Anterior cingulate cortex (tissue), 58 donors: ENCODE data around the gene UMOD.

Experiments used
- DNase-seq, 58 donors: peaks; one replicate each; lab custom pipeline; 2025; lab: John Stamatoyannopoulos, UW

The UMOD gene

GRCh38 chr16:20307240-20307671 lies 45.3 kb downstream of the UMOD start:
- DNase-seq: no peak

- no peak for DNase-seq
Observed at GRCh38 chr16:20306401-20306800, 46.1 kb downstream of the UMOD start.

DNA sequence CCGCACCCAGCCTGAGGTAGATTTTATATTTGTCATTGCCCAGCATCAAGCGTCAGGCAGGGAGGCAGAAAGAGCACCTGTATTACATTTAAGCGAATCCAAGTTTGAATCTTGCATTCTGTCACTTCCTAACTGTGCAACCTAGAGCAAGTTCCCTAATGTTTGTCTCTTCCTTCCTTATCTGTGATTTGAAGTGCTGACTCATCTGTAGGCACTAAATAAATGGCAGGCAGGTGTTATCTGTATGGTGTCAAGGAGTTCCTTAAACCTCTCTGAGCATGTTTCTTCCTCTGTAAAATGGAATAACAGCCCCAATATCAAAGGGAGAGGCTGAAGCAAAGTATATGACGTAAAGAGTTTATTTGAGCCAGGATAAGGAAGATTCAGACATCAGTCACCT lies 49.5 kb downstream of the UMOD start:
- no peak for DNase-seq

DNA sequence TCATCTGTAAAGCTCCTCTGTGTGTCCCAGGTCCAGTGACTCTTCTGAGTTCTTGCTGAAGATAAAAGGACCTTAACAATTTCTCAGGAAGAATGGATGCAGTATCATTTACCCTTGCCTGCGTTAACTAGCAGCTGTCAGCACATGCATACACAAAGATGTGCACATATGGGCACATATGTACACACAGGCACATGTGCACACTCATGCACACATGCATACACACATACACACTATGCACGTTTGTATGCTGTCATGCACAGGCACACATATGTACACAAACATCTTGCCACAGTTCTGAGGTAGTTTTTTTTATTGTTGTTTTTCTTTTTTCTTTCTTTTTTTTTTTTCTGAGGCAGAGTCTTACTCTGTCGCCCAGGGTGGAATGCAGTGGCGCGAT lies 50.1 kb downstream of the UMOD start:
- DNase-seq: no peak

- DNase-seq: no peak
Observed at GRCh38 chr16:20301840-20302239, 50.7 kb downstream of the UMOD start.

DNA sequence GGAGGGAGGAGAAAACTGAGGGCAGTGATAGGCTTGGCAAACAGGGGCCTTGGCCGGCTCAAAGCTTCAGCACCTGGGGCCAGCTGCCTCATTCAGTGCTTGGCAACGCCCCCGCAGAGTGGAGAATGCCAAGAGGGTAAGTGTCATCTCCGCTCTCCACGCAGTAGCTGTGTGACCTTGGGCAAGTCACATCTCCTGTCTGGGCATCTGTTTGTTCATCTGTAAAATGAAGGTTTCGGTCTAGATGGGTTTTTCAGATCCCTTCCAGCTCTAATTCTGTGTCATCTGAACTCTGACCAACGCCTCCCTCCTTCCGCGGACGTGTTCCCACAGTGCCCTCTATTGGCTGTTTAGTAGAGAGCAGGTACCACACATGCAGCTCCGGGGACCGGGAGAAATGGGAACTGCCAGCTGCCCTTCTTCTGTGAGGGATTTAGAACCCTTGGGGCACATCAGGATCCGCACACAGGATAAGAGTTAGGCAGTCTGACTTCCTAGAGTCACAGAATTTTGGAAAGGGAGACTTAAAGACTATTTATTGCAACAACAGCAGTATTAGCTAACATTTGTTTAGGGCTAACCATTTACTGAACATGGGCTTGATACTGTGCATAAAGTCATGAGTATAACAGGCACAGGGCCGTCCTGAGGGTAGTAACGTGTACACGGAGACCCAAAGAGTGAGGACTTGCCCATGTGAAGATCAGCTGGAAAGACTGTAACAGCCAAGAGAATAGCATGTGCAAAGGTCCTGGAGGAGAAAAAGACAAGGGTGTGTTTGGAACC lies 52.0 kb downstream of the UMOD start:
- DNase-seq: peak in 39 of 58 donors; percentile 0 to 43 (median 7)

GRCh38 chr16:20298452-20298851 lies 54.1 kb downstream of the UMOD start:
- DNase-seq: no peak

- peak in 2 of 58 donors; percentile 1 to 6 for DNase-seq
Observed at GRCh38 chr16:20291208-20292206, 61.0 kb downstream of the UMOD start.

- peak in 7 of 58 donors; percentile 3 to 20 (median 6) for DNase-seq
Observed at GRCh38 chr16:20289571-20289970, 62.9 kb downstream of the UMOD start.

DNA sequence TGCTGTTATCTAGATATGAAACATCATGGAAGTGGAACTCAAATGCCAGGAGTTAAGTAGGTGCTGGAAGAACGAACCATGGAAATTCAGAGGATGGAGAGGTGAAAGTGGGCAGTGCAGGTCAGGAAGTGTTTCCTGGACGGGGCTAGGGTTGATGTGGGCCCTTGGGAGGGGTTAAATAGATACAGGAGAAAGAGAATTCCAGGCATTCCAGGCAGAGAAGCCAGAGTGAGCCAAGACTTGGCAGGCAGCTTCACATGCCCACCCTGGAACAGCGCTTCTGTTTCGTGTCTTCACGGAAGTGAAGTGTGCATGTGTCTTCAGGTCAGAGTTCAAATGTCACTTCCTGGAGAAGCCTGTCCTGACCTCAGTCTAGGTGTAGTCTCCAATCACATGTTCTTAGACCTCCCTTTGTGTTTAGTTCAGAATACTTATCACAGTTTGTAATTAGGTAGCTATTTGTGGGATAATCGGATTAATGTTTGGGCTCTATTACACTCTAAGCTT lies 66.5 kb downstream of the UMOD start:
- no peak for DNase-seq
